ENCODE data around the gene AAMP. TPM values are rescaled to one million over a fixed set of nuclear protein-coding genes. Genes with fewer than 3 reads are reported as not detected.
A peak's percentile ranks its signal among the peaks of the same experiment; 100 is the strongest.

Gene AAMP
- total RNA-seq, 3 donors from 2014 or later (not counting 1 experiment from before 2014, with no cell fraction given): 52.5 to 61.6 (median 60.0) TPM

DNA sequence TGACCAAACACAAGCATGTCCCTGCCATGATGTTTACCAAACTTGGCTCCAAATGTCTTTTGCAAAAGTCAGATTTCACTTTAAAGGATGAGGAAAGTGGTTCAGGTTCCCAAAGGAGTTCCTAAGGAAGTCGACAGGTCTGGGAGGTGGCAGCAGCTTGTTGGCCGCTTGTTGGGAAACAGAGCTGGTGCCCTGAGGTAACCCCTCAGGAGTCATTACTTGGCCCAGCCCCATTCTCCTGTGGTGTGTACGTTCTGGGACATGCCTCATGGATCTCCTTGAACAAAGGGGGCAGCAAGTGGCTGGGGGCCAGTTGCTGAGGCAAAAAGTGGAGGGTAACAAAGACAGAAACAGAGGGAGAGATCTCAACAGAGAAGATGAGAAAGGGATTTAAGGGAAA lies 11.5 kb upstream of the AAMP start:
- Histone ChIP-seq H3K36me3 (ENCODE audit: control insufficient read depth, insufficient read depth, low read length) (peaks cover 62% of the 10 kb centered on the region), H3K4me1 (ENCODE audit: control insufficient read depth, insufficient read depth, low read length) (peaks cover 44% of the 10 kb centered on the region), H3K9me3 (ENCODE audit: control insufficient read depth, insufficient read depth, low read length) (no peaks in the 10 kb centered on the region), H3K4me3 (ENCODE audit: low read length) (no peak overlapping the region), H3K27ac (ENCODE audit: low read length) (no peak overlapping the region), H3K27me3 (ENCODE audit: control insufficient read depth, insufficient read depth, low read length) (no peaks in the 10 kb centered on the region)
- peak overlapping the region; percentile 100 for H3K27ac Mint-ChIP-seq
- no peaks in the 10 kb centered on the region for H3K9me3 Mint-ChIP-seq
- H3K4me3 Mint-ChIP-seq: no peak overlapping the region
- H3K4me1 Mint-ChIP-seq: peaks cover 38 to 69% of the 10 kb centered on the region in 2 donors
- no peaks in the 10 kb centered on the region for H3K27me3 Mint-ChIP-seq (ENCODE audit: low read depth in 2 of 2)
- H3K36me3 Mint-ChIP-seq: peaks cover 9% of the 10 kb centered on the region
- DNase-seq (no peak), ATAC-seq (no peak)
- TF ChIP-seq, protein P1, sequence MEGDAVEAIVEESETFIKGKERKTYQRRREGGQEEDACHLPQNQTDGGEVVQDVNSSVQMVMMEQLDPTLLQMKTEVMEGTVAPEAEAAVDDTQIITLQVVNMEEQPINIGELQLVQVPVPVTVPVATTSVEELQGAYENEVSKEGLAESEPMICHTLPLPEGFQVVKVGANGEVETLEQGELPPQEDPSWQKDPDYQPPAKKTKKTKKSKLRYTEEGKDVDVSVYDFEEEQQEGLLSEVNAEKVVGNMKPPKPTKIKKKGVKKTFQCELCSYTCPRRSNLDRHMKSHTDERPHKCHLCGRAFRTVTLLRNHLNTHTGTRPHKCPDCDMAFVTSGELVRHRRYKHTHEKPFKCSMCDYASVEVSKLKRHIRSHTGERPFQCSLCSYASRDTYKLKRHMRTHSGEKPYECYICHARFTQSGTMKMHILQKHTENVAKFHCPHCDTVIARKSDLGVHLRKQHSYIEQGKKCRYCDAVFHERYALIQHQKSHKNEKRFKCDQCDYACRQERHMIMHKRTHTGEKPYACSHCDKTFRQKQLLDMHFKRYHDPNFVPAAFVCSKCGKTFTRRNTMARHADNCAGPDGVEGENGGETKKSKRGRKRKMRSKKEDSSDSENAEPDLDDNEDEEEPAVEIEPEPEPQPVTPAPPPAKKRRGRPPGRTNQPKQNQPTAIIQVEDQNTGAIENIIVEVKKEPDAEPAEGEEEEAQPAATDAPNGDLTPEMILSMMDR (IDR thresholded peaks at IDR 0.05): no peak
- 95% methylated on average over 3 of the region's 3 CpGs for WGBS (ENCODE audit: insufficient coverage)
- intact Hi-C loops (cut with micrococcal nuclease): no loop called here

DNA sequence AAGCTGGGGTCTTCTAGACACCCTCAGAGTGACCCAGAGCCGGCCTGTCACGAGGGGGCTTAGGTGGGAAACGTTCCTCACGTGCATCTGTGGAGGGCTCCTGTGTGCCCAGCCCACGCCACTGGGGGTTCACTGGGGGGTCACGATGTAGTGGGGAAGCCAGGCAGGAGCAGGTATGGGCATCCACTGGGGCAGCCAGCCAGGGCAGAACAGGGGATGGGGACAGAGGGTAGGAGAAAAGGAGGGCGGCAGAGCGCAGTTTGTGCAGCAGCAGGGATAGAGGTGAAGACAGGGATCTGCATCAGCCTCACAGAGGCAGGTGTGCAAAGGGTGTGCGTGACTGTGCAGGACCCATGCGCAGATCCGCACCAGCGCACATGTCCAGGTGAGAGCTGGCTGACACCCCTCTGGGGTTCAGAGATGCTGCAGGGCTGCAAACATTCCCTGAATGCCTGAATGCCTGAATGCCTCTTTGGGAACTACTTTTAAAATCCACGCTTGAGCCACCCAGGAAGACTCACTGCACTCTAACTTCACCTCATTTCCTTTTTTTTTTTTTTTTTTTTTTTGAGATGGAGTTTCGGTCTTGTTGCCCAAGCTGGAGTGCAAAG lies 10.4 kb upstream of the AAMP start:
- H3K4me3 Mint-ChIP-seq: no peak overlapping the region
- TF ChIP-seq, protein P1 (IDR thresholded peaks at IDR 0.05): no peak
- H3K36me3 ChIP-seq (ENCODE audit: control insufficient read depth, insufficient read depth, low read length): peaks cover 73% of the 10 kb centered on the region
- ATAC-seq (no peak), DNase-seq (no peak)
- H3K36me3 Mint-ChIP-seq: peaks cover 9% of the 10 kb centered on the region
- no peaks in the 10 kb centered on the region for H3K27me3 Mint-ChIP-seq (ENCODE audit: low read depth in 2 of 2)
- H3K4me3 ChIP-seq (ENCODE audit: low read length): no peak overlapping the region
- intact Hi-C loops (cut with micrococcal nuclease): no loop called here
- no peaks in the 10 kb centered on the region for H3K9me3 Mint-ChIP-seq
- WGBS (ENCODE audit: insufficient coverage): 96% methylated on average over 14 of the region's 14 CpGs
- peaks cover 27 to 58% of the 10 kb centered on the region in 2 donors for H3K4me1 Mint-ChIP-seq
- H3K27me3 ChIP-seq (ENCODE audit: control insufficient read depth, insufficient read depth, low read length): no peaks in the 10 kb centered on the region
- no peaks in the 10 kb centered on the region for H3K9me3 ChIP-seq (ENCODE audit: control insufficient read depth, insufficient read depth, low read length)
- no peak overlapping the region for H3K27ac ChIP-seq (ENCODE audit: low read length)
- H3K27ac Mint-ChIP-seq: peak overlapping the region; percentile 43 to 79
- peaks cover 33% of the 10 kb centered on the region for H3K4me1 ChIP-seq (ENCODE audit: control insufficient read depth, insufficient read depth, low read length)

DNA sequence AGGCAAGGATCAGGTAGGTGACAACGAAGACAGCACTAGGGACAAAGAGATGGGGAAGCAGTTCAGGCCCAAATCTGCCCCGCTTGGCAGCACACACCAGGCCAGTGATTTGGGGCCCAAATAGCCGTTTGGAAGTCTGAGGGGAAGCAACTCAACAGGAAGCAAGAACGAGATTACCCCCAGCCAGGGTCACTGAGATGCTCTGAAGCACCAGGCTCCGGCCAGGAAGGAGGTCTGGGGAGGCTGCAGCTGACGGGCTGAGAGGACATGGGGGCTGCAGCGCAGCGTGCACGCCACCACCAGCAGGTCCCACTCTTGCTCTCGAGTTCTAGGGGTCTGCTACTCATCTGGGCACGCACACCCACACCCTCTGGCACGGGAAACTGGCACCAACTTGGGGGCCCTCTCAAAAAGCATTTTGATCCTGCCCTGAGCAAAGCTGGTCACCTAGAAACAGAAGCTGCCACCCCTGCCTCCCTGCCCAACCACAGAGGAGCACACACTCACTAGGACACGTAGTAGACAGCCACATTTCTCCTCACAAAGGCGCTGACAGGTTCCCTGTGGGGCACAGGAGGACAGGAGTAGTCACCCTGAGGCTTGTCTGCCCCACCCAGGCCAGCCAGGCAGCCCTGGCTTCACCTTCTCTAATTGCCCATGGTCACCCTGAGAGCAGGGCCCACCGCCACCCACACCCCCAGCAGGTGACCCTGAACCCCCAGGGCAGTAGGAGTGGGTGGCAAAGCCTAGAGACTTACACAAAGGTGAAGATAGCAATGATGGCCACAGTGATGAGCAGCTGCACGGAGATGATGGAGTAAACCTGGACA lies 8.8 kb upstream of the AAMP start:
- 93% methylated on average over 16 of the region's 16 CpGs for WGBS (ENCODE audit: insufficient coverage)
- H3K36me3 ChIP-seq (ENCODE audit: control insufficient read depth, insufficient read depth, low read length): peaks cover 89% of the 10 kb centered on the region
- ATAC-seq: no peak
- no peaks in the 10 kb centered on the region for H3K9me3 ChIP-seq (ENCODE audit: control insufficient read depth, insufficient read depth, low read length)
- H3K4me1 ChIP-seq (ENCODE audit: control insufficient read depth, insufficient read depth, low read length): peaks cover 17% of the 10 kb centered on the region
- H3K27me3 Mint-ChIP-seq (ENCODE audit: low read depth in 2 of 2): no peaks in the 10 kb centered on the region
- no peak for DNase-seq
- H3K9me3 Mint-ChIP-seq: no peaks in the 10 kb centered on the region
- no peak overlapping the region for H3K4me3 ChIP-seq (ENCODE audit: low read length)
- H3K27ac ChIP-seq (ENCODE audit: low read length): no peak overlapping the region
- intact Hi-C loops (cut with micrococcal nuclease): loop anchor here (10.0 kb wide), 1 partner anchor 576 kb away; the partner anchor contains the start of gene WNT6
- H3K4me1 Mint-ChIP-seq: peaks cover 14 to 45% of the 10 kb centered on the region in 2 donors
- peak overlapping the region; percentile 79 to 80 for H3K27ac Mint-ChIP-seq
- no peak overlapping the region for H3K4me3 Mint-ChIP-seq
- peaks cover 9% of the 10 kb centered on the region for H3K36me3 Mint-ChIP-seq
- no peaks in the 10 kb centered on the region for H3K27me3 ChIP-seq (ENCODE audit: control insufficient read depth, insufficient read depth, low read length)
- TF ChIP-seq, protein P1 (IDR thresholded peaks at IDR 0.05): no peak

Data from natural killer cell (primary cell).